Activated CD4-positive, alpha-beta T cell treated with anti-CD3 and anti-CD28 coated beads, Interleukin-2, amount 50 U/mL, for 24 hours (primary cell): ENCODE measurements around the gene REEP6.

Experiments used
- DNase-seq, 2 donors: peaks; one replicate each; pipeline ENCODE4 v3.0.0-alpha.2; 2020; ENCODE audit warnings: low read depth in 1 of 2, low spot score in 1 of 2

Gene REEP6

DNA sequence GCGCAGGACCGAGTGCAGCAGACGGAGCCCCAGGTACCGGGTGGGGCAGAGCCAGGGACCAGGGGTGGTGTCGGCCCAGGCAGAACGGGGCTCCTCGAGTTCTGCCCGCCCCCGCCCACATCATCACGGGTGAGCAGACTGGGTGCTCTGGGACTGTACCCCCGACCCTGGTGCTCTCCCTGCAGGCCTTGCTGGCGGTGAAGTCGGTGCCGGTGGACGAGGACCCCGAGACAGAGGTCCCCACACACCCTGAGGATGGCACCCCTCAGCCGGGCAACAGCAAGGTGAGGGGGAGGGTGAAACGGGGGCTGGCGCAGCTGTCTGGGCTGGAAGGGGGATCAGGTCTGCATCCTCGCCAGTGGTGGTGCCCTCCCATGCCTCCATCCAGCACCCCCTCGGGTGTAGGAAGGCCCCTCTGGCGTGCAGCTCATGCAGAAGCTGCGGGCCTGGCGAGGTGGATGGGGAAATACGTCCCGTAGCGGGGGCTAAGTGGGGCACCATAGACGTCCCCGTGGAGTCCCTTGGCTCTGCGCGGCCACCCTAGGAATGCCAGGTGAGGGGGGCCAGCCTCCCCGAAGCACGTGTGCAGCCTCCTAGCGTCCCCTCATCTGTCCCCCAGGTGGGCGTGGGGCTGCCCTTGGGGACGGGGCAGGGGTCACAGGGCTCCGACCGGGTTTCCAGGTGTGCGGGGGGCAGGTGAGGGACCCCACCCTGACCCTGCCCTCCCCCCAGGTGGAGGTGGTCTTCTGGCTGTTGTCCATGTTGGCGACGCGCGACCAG, 34.7 kb upstream of the REEP6 start:
- DNase-seq, result no peak

DNA sequence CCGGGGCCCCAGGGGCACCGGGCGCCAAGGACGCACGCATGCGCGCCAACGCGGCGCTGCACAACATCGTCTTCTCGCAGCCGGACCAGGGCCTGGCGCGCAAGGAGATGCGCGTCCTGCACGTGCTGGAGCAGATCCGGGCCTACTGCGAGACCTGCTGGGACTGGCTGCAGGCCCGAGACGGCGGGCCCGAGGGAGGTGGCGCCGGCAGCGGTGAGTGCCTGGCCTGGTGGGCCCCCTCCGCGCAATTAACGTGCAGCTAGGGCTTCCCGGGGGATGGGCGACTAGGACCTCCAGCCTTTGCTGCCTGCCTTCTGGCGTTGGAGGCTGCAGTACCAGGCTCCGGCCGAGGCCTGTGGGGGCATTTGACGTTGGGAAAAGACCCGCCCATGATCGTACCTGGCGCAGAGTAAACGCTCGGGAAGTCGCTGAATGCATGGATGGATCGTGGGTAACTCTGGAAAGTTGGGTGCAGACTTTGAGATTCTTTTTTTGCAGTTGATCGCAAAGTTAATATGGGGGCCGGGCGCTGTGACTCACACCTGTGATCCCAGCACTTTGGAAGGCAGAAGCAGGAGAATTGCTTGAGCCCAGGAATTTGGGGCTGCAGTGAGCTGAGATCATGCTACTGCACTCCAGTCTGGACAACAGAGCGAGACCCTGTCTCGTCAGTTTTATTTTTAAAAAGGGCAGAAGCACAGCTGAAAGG, 33.8 kb upstream of the REEP6 start:
- DNase-seq, result no peak

DNA sequence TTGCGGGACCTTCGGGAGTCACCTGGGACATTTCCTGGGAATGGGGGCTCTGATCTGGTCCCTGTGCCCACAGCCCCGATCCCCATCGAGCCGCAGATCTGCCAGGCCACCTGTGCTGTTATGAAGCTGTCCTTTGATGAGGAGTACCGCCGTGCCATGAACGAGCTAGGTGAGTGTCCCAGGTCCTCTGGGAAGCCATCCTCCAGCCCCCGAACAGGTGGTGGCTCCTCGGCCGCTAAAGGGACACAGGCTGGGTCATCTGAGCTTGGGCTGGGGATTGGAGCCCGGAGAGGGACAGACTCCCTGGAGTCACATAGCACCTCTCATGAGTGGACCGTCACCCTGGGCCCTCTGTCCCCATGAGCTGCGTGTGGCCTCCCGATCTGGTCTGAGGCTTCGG, 33.1 kb upstream of the REEP6 start:
- no peak for DNase-seq

DNA sequence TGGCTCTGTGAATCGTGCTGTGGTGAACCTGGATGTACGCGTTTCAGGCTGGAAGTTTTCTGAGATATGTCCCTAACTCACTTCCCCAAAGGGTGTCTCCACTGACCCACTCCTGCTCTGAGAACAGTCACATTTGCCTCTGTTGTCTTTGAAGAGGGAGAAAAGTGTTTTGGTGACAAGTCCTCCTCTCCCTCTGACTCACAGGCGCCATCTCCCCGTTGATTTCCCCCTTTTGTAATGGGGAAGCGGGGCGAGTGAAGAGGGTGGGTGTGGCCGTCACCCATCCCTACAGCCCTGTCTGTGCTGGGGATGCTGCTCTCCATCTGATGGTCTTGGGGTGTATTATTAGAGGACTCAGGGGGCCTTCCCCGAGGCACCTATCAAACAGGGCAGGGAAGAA, 31.5 kb upstream of the REEP6 start:
- no peak for DNase-seq

DNA sequence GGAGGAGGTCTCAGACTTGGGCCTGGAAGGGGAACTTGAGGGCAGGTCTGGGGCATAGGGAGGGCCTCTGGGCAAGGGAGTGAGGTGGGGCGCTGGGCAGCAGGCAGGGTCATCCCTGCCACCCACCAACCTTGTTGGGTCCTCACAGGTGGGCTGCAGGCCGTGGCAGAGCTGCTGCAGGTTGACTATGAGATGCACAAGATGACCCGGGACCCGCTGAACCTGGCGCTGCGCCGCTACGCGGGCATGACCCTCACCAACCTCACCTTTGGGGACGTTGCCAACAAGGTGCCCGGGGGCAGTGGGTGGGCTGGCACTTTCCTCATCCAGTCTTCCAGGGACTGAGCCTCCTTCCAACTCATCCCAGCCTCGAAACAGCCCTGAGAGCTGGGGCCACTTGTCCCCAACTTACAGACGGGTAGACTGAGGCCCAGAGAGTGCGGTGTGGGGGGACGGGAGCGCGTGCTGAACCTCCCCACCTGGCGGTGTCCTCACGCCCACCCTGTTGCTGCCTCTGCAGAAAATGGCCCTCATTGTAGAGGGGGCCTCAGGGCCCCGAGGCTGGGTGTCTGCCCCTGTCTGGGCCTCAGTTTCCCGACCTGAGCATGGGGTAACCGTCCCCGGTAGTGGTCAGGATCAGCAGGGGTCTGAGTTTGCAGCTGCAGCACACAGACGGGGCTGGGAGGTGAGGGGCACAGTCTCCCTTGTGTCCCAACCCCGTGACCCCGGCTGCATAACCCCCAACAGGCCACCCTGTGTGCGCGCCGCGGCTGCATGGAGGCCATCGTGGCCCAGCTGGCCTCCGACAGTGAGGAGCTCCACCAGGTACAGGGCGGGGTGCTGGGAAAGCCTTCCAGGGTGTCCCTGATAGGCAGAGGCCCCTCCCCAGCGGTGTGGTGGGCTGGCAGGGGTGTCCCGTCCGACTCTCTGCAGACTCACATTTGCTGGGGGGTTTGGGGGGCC, 30.7 kb upstream of the REEP6 start:
- DNase-seq, result no peak

DNA sequence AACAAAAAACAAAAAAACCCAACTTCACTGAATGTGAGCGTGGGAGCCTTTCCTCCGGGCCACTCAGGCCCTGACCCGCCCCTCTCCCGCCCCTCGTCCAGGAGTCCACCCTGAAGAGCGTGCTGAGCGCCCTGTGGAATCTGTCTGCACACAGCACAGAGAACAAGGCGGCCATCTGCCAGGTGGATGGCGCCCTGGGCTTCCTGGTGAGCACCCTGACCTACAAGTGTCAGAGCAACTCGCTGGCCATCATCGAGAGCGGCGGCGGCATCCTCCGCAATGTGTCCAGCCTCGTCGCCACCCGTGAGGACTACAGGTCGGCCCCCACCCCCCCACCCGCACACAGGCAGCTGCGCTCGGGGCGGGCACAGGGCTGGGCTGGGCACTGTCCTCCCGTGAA, 29.1 kb upstream of the REEP6 start:
- DNase-seq, result no peak

DNA sequence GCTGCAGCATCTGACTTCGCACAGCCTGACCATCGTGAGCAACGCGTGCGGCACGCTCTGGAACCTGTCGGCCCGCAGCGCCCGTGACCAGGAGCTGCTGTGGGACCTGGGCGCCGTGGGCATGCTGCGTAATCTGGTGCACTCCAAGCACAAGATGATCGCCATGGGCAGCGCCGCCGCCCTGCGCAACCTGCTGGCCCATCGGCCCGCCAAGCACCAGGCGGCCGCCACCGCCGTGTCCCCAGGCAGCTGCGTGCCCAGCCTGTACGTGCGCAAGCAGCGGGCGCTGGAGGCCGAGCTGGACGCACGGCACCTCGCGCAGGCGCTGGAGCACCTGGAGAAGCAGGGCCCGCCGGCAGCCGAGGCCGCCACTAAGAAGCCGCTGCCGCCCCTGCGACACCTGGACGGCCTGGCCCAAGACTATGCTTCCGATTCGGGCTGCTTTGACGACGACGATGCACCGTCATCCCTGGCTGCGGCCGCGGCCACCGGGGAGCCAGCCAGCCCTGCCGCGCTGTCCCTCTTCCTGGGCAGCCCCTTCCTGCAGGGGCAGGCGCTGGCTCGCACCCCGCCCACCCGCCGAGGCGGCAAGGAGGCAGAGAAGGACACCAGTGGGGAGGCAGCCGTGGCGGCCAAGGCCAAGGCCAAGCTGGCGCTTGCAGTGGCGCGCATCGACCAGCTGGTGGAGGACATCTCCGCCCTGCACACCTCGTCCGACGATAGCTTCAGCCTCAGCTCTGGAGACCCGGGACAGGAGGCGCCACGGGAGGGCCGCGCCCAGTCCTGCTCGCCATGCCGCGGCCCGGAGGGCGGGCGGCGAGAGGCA, 25.6 kb upstream of the REEP6 start:
- DNase-seq, result no peak

DNA sequence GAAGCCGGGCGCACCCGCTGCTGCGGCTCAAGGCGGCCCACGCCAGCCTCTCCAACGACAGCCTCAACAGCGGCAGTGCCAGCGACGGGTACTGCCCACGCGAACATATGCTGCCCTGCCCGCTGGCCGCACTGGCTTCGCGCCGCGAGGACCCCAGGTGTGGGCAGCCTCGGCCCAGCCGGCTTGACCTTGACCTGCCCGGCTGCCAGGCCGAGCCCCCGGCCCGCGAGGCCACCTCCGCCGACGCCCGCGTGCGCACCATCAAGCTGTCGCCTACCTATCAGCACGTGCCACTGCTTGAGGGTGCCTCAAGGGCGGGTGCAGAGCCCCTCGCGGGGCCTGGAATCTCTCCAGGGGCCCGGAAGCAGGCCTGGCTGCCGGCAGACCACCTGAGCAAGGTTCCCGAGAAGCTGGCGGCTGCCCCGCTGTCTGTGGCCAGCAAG, 24.9 kb upstream of the REEP6 start:
- DNase-seq, result no peak

DNA sequence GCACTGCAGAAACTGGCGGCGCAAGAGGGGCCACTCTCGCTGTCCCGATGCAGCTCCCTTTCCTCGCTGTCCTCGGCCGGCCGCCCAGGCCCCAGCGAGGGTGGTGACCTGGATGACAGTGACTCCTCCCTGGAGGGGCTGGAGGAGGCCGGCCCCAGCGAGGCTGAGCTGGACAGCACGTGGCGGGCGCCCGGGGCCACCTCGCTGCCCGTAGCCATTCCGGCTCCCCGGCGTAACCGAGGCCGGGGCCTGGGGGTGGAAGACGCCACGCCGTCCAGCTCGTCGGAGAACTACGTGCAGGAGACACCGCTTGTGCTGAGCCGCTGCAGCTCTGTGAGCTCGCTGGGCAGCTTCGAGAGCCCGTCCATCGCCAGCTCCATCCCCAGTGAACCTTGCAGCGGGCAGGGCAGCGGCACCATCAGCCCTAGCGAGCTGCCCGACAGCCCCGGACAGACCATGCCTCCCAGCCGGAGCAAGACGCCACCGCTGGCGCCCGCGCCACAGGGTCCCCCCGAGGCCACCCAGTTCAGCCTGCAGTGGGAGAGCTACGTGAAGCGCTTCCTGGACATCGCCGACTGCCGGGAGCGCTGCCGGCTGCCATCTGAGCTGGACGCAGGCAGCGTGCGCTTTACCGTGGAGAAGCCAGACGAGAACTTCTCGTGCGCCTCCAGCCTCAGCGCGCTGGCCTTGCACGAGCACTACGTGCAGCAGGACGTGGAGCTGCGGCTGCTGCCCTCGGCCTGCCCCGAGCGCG, 24.3 kb upstream of the REEP6 start:
- no peak for DNase-seq

DNA sequence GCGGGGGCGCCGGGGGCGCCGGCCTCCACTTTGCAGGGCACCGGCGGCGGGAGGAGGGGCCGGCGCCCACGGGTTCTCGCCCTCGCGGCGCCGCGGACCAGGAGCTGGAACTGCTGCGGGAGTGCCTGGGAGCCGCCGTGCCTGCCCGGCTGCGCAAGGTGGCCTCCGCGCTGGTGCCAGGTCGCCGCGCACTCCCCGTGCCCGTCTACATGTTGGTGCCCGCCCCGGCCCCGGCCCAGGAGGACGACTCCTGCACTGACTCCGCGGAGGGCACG, 23.8 kb upstream of the REEP6 start:
- no peak for DNase-seq

DNA sequence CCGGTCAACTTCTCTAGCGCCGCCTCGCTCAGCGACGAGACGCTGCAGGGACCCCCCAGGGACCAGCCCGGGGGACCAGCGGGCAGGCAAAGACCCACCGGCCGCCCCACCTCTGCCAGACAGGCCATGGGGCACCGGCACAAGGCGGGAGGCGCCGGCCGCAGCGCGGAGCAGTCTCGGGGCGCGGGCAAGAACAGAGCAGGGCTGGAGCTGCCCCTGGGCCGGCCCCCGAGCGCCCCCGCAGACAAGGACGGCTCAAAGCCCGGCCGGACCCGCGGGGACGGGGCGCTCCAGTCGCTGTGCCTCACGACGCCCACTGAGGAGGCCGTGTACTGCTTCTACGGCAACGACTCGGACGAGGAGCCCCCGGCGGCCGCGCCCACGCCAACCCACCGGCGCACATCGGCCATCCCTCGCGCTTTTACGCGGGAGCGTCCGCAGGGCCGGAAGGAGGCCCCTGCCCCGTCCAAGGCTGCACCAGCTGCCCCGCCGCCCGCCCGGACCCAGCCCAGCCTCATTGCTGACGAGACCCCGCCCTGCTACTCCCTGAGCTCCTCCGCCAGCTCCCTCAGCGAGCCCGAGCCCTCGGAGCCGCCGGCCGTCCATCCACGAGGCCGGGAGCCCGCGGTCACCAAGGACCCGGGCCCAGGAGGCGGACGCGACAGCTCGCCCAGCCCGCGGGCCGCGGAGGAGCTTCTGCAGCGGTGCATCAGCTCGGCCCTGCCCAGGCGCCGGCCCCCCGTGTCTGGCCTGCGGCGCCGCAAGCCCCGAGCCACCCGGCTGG, 23.3 kb upstream of the REEP6 start:
- no peak for DNase-seq

DNA sequence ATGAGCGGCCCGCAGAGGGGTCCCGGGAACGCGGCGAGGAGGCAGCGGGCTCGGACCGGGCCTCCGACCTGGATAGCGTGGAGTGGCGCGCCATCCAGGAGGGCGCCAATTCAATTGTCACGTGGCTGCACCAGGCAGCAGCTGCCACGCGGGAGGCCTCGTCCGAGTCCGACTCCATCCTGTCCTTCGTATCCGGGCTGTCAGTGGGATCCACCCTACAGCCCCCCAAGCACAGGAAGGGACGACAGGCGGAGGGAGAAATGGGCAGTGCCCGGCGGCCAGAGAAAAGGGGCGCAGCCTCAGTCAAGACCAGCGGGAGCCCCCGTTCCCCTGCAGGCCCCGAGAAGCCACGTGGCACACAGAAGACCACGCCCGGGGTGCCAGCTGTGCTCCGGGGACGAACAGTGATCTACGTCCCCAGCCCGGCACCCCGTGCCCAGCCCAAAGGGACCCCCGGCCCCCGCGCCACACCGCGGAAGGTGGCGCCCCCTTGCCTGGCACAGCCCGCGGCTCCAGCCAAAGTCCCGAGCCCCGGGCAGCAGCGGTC, 22.6 kb upstream of the REEP6 start:
- DNase-seq, result no peak

DNA sequence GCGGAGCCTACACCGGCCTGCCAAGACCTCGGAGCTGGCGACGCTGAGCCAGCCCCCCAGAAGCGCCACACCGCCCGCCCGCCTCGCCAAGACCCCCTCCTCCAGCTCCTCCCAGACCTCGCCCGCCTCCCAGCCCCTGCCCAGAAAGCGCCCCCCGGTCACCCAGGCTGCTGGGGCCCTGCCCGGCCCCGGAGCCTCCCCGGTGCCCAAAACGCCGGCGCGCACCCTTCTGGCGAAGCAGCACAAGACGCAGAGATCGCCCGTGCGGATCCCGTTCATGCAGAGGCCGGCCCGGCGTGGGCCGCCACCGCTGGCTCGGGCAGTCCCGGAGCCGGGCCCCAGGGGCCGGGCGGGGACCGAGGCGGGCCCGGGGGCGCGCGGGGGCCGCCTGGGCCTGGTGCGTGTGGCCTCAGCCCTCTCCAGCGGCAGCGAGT, 22.1 kb upstream of the REEP6 start:
- no peak for DNase-seq

DNA sequence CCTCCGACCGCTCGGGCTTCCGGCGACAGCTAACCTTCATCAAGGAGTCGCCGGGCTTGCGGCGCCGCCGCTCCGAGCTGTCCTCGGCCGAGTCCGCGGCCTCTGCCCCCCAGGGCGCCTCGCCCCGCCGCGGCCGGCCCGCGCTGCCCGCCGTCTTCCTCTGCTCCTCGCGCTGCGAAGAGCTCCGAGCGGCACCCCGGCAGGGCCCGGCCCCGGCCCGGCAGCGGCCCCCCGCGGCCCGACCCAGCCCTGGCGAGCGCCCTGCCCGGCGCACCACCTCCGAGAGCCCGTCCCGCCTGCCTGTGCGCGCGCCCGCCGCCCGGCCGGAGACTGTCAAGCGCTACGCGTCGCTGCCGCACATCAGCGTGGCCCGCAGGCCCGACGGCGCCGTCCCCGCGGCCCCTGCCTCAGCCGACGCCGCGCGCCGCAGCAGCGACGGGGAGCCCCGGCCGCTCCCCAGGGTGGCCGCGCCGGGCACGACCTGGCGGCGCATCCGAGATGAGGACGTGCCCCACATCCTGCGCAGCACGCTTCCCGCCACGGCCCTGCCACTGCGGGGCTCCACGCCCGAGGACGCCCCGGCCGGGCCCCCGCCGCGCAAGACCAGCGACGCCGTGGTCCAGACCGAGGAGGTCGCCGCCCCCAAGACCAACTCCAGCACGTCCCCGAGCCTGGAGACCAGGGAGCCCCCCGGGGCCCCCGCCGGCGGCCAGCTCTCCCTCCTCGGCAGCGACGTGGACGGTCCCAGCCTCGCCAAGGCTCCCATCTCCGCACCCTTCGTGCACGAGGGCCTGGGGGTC, 21.5 kb upstream of the REEP6 start:
- DNase-seq, result no peak

DNA sequence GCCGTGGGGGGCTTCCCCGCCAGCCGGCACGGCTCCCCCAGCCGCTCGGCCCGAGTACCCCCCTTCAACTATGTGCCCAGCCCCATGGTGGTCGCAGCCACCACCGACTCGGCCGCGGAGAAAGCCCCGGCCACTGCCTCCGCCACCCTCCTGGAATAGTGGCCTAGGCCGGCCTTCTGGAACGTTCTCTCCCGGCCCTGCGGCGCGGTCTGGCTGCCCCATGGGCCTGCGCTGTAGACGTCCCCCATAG, 21.0 kb upstream of the REEP6 start:
- no peak for DNase-seq

DNA sequence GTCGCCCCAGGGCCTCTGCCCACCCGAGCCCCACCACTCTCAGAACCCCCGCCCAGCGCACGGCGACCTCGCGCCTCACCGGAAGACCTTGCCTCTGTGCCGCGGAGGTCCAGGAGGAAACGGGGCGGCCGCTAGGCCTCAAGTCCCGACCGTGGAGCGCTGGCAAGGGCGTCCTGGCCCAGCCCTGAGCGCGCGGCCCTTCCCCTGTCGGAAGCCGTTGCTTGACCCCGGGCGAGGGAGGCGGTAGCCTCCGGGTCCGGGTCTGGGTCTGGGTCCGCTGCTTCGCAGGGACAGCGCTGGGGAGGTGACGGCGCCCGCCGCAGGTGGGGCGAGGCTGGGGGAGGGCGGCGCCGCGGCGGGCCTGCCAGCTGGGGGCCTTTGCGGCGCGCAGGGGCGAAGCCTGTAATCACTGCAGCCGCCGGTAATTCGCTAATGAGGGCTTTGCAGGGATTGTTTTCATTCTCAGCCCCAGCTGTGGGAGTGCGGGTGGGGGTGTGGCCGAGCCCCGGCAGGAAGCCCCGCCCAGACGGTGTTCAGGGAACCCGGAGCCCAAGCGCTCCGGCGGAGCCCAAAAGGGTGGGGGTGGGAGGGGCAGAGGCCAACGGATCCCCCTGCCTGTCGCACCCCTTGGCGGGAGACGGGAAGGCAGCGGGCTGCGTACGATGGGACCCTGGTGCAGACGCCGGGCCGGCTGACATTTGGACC, 20.5 kb upstream of the REEP6 start:
- peak in 1 of 2 donors; percentile 59 for DNase-seq

DNA sequence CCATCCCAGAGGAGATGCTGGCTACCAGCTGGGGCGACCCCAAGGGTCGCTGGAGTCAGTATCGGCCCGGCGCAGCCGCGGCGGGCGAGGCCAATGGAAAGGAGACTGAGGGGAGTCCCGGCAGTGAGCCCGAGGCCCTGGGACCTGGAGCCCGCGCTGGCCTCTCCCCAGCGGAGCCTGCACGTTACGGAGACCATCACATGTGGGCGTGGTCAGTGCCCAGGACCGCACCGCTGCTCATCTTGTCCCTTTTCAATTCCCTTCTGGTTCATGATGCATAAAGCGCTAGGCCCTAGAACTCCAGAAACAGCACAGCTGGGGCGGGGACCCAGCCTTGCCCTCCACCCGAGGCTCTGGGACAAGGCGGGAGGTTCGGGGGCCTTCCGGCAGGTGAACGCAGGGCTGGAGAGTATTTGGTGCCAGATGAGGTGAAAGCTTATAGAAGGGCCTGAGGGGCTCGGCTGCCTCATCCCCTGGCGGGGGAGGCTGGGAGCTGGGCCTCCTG, 19.9 kb upstream of the REEP6 start:
- DNase-seq, result no peak
